ENCODE measurements around the gene RNFT2.

RNFT2 gene

DNA sequence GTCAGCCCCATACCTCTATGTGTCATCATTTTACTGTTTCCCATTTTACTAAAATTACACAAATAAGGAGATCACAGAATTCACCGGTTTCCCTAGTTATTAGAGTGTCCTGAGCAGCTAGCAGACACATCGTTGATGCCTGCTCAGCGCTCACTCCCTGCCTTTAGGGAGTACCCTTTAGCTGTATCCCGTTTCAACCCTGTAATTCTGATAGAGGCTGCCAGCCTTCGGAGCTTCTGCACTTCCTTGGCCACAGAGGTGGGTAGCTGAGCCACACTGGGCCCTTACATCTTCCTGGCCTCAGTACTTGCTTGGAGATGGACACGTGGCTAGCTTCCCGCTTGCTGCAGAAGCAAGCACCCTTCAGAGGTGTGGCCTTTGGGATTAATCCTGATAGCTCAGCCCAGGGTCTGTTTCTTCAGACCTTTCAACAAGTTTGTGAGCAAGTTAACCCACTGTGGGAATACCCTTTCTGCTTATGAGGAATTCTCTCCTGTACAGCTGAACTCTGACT is 158.4 kb downstream of the RNFT2 start:
- no peak for DNase-seq (ENCODE audit: low spot score)
- TF ChIP-seq, protein P1, sequence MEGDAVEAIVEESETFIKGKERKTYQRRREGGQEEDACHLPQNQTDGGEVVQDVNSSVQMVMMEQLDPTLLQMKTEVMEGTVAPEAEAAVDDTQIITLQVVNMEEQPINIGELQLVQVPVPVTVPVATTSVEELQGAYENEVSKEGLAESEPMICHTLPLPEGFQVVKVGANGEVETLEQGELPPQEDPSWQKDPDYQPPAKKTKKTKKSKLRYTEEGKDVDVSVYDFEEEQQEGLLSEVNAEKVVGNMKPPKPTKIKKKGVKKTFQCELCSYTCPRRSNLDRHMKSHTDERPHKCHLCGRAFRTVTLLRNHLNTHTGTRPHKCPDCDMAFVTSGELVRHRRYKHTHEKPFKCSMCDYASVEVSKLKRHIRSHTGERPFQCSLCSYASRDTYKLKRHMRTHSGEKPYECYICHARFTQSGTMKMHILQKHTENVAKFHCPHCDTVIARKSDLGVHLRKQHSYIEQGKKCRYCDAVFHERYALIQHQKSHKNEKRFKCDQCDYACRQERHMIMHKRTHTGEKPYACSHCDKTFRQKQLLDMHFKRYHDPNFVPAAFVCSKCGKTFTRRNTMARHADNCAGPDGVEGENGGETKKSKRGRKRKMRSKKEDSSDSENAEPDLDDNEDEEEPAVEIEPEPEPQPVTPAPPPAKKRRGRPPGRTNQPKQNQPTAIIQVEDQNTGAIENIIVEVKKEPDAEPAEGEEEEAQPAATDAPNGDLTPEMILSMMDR (IDR thresholded peaks at IDR 0.05; ENCODE audit: borderline replicate concordance, control extremely low read depth, extremely low read depth, insufficient read depth, missing control alignments), result no peak
- in situ Hi-C loops (cut with MboI; ENCODE audit: low sequenced_read_pairs, unreplicated experiment), result no loop called here

DNA sequence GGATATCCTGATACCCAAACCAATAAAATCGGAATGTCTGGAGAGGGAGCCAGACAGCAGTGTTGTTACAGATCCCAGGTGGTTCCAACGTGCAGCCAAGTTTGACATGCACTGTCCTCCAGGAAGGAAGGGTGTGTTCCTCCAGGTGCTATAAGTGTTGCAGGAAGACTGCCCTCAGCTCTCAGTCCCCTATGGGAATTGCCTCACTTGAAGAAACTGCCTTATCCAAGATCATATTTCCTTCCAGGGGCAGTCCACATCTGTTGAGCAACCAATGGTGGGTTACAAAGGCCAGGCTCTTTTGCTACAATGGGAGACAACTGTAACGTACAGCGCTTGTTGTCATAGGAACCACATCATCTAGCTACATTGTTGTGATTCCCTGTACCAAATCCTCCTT is 159.4 kb downstream of the RNFT2 start:
- DNase-seq (ENCODE audit: low spot score), result no peak
- in situ Hi-C loops (cut with MboI; ENCODE audit: low sequenced_read_pairs, unreplicated experiment), result no loop called here
- TF ChIP-seq, protein P1 (IDR thresholded peaks at IDR 0.05; ENCODE audit: borderline replicate concordance, control extremely low read depth, extremely low read depth, insufficient read depth, missing control alignments), result no peak

DNA sequence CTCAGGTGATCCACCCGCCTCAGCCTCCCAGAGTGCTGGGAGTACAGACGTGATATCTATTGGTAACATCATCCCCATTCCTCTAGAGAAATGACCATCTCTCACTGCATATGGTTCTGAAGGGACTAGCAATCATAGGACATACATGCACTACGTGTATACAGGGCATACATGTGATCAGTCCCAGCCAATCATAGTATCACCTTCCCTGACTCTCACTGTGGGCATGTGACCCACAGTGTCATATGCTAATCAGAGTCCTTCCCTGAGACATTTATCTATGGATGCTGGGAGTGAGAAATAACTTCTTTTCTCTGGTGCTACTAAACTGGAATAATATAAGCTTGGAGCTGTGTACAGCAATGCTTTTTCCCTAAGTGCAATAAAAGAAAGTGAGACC is 160.6 kb downstream of the RNFT2 start:
- TF ChIP-seq, protein P1 (IDR thresholded peaks at IDR 0.05; ENCODE audit: borderline replicate concordance, control extremely low read depth, extremely low read depth, insufficient read depth, missing control alignments), result no peak
- DNase-seq (ENCODE audit: low spot score), result no peak
- in situ Hi-C loops (cut with MboI; ENCODE audit: low sequenced_read_pairs, unreplicated experiment), result no loop called here

DNA sequence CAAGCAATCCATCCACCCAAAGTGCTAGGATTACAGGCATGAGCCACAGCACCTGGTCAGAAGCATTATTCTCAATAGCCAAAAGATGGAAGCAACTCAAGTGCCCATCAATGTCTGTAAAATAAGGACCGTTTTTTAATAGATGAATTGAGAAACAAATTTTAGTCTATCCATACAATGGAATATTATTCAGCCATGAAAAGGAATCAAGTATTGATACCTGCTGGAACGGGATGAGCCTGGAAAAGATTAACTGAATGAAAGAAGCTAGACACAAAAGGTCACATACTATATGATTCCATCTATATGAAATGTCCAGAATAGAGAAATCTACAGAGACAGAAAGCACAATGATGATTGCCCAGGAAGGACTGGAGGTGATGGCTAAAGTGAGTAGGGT is 163.5 kb downstream of the RNFT2 start:
- no peak for DNase-seq (ENCODE audit: low spot score)

More for the DNA sequence above, 163.5 kb downstream of the RNFT2 start:
- in situ Hi-C loops (cut with MboI; ENCODE audit: low sequenced_read_pairs, unreplicated experiment), result no loop called here
- TF ChIP-seq, protein P1 (IDR thresholded peaks at IDR 0.05; ENCODE audit: borderline replicate concordance, control extremely low read depth, extremely low read depth, insufficient read depth, missing control alignments), result no peak
